K562 (cell line): ENCODE data around the gene FAM174C. TPM values are rescaled to one million over a fixed set of nuclear protein-coding genes. Genes with fewer than 3 reads are reported as not detected.

Experiments
- BRD9 ChIP-seq: fragments of 450-650 bp; IDR thresholded peaks from 2 replicates; pipeline ENCODE4 v1.6.1; 2018; ENCODE audit warnings: low read depth; ENCODE audit not compliant: partially characterized antibody
- GABPB2 ChIP-seq: fragments of 250-450 bp; sonication (Bioruptor Pico); conservative IDR thresholded peaks from 2 replicates; pipeline ENCODE4 v1.5.1; 2021; ENCODE audit warnings: mild to moderate bottlenecking
- GATAD2B ChIP-seq: fragments of 450-650 bp; IDR thresholded peaks from 2 replicates; pipeline ENCODE4 v1.6.1; 2017; ENCODE audit warnings: mild to moderate bottlenecking, borderline replicate concordance
- GTF2E2 ChIP-seq: fragments of 200-800 bp; sonication (Bioruptor generic); IDR thresholded peaks from 2 replicates; pipeline ENCODE4 v1.6.1; 2016; ENCODE audit warnings: missing genetic modification characterization, missing compliant biosample characterization
- ILK ChIP-seq: fragments of 450-650 bp; IDR thresholded peaks from 2 replicates; pipeline ENCODE4 v1.6.1; 2016; ENCODE audit warnings: missing genetic modification characterization, low read depth, mild to moderate bottlenecking, missing compliant biosample characterization, moderate library complexity, borderline replicate concordance
- KLF6 ChIP-seq: fragments of 250-450 bp; sonication (Bioruptor Pico); IDR thresholded peaks from 2 replicates; pipeline ENCODE4 v1.4.0; 2020; ENCODE audit warnings: mild to moderate bottlenecking, moderate library complexity, borderline replicate concordance
- NR3C1 ChIP-seq: sonication (generic); formaldehyde crosslinking; IDR thresholded peaks from 2 replicates; pipeline ENCODE4 v1.8.1; 2022; ENCODE audit warnings: missing genetic modification reagents
- SMARCE1 ChIP-seq: fragments of 450-650 bp; IDR thresholded peaks from 2 replicates; pipeline ENCODE4 v1.7.1; 2016; ENCODE audit warnings: mild to moderate bottlenecking
- TFAM ChIP-seq: fragments of 250-450 bp; sonication (Bioruptor Pico); conservative IDR thresholded peaks from 2 replicates; pipeline ENCODE4 v1.5.0; 2021; ENCODE audit warnings: mild to moderate bottlenecking, moderate library complexity
- WHSC1 ChIP-seq: IDR thresholded peaks from one replicate; pipeline ENCODE4 v1.6.1; 2012; ENCODE audit warnings: low read length, control low read depth, inconsistent platforms
- ZNF121 ChIP-seq: sonication (generic); formaldehyde crosslinking; conservative IDR thresholded peaks from 2 replicates; pipeline ENCODE4 v1.8.0; 2022; ENCODE audit warnings: missing genetic modification reagents
- ZNF253 ChIP-seq: fragments of 250-450 bp; sonication (Bioruptor Pico); conservative IDR thresholded peaks from 2 replicates; pipeline ENCODE4 v1.6.1; 2021; ENCODE audit warnings: mild to moderate bottlenecking
- ZNF586 ChIP-seq: fragments of 450-650 bp; formaldehyde crosslinking; conservative IDR thresholded peaks from 2 replicates; pipeline ENCODE4 v1.4.0; 2020; ENCODE audit warnings: mild to moderate bottlenecking, moderate library complexity
- ZNF707 ChIP-seq: fragments of 250-450 bp; sonication (Bioruptor Pico); conservative IDR thresholded peaks from 2 replicates; pipeline ENCODE4 v1.8.0; 2022; ENCODE audit warnings: inconsistent platforms, mild to moderate bottlenecking, moderate library complexity
- polyA plus RNA-seq, 8 experiments: library from polyadenylated mRNA; depleted of rRNA in 4 of 8; stranded (reverse) in 5 of 8; unstranded in 3 of 8; fragments of >200 nt; fragmentation: Nextera tagmentation in 2 of 8; fragmentation: Illumina TruSeq in 1 of 8; extraction: Ambion mirVana in 2 of 8; extraction: Trizol in 1 of 8; gene quantifications; 2 replicates each; pipeline versions ENCODE4 v1.2.1 to v1.2.3, GENCODE V29; 2011 to 2014; ENCODE audit warnings: inconsistent platforms in 1 of 8, missing spikeins in 1 of 8
- total RNA-seq, 7 experiments: library from RNA; depleted of rRNA in 6 of 7; stranded (reverse); fragments of >200 nt in 6 of 7; fragmentation: Illumina TruSeq in 2 of 7; extraction: Trizol in 2 of 7; gene quantifications; 2 replicates each; pipeline versions ENCODE4 v1.2.1 to v1.2.3, GENCODE V29; 2011 to 2021; ENCODE audit warnings: low replicate concordance in 1 of 7
- TF ChIP-seq, protein P1 (sequence below), 2 experiments: fragments of 450-650 bp in 1 of 2; sonication (generic) in 1 of 2; formaldehyde crosslinking in 1 of 2; IDR thresholded peaks; 2 replicates each; pipeline versions ENCODE4 v1.7.1 to v1.9.0; 2016 to 2022; ENCODE audit warnings: inconsistent platforms in 1 of 2, mild to moderate bottlenecking in 1 of 2, missing genetic modification reagents in 1 of 2
- TF ChIP-seq, protein P2 (sequence below), 2 experiments: fragments of 450-650 bp in 1 of 2; sonication (generic) in 1 of 2; formaldehyde crosslinking; conservative IDR thresholded peaks; 2 replicates each; pipeline versions ENCODE4 v1.4.0 to v1.8.1; 2020 to 2022; ENCODE audit warnings: mild to moderate bottlenecking in 1 of 2, missing genetic modification reagents in 1 of 2
- TF ChIP-seq, protein P3 (sequence below): conservative IDR thresholded peaks from 2 replicates; pipeline ENCODE4 v1.6.1; 2011; ENCODE audit warnings: low read depth, mild to moderate bottlenecking, low read length; ENCODE audit not compliant: control insufficient read depth

The FAM174C gene
- total and polyA plus RNA-seq, 9 of the 15 experiments (the other 6 are each of a cell fraction or from before 2014, with no cell fraction given), result 0.66 to 89.6 (median 20.3) TPM

DNA sequence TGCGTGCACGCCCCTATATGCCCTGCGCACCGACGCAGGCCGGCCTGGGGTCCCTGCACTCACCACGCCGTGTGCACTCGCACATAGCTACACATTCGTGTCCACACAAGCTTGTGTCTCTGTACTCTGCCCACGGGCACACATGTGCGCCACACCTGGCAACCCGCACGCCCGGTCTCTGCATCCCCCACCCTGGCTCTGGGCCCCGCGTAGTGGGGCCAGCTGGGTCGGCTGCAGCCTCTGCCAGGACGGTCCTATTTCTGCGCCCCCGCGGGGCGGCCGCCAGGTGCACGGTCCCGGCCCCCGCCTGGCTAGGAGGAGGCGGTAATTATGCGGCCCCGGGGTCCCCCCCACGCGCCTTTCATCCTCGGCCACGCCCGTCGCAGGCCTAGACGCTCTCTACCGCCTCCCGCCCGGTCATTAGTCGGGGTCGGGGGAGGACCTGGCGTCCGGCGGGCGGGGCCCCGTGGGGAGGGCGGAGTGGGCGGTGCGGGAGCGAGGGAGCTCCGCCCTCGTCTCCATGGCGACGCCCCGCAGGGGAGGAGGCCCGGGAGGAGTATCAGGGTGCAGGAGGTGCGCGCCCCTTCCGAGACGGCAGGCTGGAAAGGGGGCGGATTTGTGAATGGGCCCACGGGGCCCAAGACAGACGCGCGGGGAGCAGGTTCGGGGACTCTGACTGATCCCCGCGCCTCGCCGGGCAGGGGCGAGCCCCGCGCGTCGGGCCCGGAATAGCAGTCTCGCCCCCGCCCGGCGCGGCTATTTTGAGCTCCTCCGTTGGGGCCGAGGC is 9.0 kb upstream of the FAM174C start (continued):
- TF ChIP-seq, protein P1, sequence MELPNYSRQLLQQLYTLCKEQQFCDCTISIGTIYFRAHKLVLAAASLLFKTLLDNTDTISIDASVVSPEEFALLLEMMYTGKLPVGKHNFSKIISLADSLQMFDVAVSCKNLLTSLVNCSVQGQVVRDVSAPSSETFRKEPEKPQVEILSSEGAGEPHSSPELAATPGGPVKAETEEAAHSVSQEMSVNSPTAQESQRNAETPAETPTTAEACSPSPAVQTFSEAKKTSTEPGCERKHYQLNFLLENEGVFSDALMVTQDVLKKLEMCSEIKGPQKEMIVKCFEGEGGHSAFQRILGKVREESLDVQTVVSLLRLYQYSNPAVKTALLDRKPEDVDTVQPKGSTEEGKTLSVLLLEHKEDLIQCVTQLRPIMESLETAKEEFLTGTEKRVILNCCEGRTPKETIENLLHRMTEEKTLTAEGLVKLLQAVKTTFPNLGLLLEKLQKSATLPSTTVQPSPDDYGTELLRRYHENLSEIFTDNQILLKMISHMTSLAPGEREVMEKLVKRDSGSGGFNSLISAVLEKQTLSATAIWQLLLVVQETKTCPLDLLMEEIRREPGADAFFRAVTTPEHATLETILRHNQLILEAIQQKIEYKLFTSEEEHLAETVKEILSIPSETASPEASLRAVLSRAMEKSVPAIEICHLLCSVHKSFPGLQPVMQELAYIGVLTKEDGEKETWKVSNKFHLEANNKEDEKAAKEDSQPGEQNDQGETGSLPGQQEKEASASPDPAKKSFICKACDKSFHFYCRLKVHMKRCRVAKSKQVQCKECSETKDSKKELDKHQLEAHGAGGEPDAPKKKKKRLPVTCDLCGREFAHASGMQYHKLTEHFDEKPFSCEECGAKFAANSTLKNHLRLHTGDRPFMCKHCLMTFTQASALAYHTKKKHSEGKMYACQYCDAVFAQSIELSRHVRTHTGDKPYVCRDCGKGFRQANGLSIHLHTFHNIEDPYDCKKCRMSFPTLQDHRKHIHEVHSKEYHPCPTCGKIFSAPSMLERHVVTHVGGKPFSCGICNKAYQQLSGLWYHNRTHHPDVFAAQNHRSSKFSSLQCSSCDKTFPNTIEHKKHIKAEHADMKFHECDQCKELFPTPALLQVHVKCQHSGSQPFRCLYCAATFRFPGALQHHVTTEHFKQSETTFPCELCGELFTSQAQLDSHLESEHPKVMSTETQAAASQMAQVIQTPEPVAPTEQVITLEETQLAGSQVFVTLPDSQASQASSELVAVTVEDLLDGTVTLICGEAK (IDR thresholded peaks at IDR 0.05), result no peak
- TF ChIP-seq, protein P1 (CRISPR knock-in tag; IDR thresholded peaks at IDR 0.05), result no peak
- TF ChIP-seq WHSC1 (no peak), SMARCE1 (peak; percentile 30; the same call in 1 of the 2 replicates), KLF6 (CRISPR knock-in tag) (no peak), ZNF707 (CRISPR knock-in tag) (no peak), BRD9 (no peak), GABPB2 (CRISPR knock-in tag) (no peak), TFAM (CRISPR knock-in tag) (no peak), ZNF121 (CRISPR knock-in tag) (no peak), ZNF253 (CRISPR knock-in tag) (no peak), NR3C1 (CRISPR knock-in tag) (no peak), ZNF586 (CRISPR knock-in tag) (no peak), GATAD2B (no peak), ILK (tag) (no peak), GTF2E2 (no peak)
- TF ChIP-seq, protein P2, sequence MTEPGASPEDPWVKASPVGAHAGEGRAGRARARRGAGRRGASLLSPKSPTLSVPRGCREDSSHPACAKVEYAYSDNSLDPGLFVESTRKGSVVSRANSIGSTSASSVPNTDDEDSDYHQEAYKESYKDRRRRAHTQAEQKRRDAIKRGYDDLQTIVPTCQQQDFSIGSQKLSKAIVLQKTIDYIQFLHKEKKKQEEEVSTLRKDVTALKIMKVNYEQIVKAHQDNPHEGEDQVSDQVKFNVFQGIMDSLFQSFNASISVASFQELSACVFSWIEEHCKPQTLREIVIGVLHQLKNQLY (CRISPR knock-in tag; conservative IDR thresholded peaks at IDR 0.05), result no peak
- TF ChIP-seq, protein P3, sequence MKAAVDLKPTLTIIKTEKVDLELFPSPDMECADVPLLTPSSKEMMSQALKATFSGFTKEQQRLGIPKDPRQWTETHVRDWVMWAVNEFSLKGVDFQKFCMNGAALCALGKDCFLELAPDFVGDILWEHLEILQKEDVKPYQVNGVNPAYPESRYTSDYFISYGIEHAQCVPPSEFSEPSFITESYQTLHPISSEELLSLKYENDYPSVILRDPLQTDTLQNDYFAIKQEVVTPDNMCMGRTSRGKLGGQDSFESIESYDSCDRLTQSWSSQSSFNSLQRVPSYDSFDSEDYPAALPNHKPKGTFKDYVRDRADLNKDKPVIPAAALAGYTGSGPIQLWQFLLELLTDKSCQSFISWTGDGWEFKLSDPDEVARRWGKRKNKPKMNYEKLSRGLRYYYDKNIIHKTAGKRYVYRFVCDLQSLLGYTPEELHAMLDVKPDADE, result no peak
